Raji (cell line): Measurements from ENCODE around the gene ANKRD12.

Experiments used
- POLR2A ChIP-seq: IDR thresholded peaks from 2 replicates; pipeline ENCODE4 v1.6.1; 2011; ENCODE audit warnings: low read depth, low read length, control low read depth; ENCODE audit not compliant: insufficient read depth

ANKRD12 gene

DNA sequence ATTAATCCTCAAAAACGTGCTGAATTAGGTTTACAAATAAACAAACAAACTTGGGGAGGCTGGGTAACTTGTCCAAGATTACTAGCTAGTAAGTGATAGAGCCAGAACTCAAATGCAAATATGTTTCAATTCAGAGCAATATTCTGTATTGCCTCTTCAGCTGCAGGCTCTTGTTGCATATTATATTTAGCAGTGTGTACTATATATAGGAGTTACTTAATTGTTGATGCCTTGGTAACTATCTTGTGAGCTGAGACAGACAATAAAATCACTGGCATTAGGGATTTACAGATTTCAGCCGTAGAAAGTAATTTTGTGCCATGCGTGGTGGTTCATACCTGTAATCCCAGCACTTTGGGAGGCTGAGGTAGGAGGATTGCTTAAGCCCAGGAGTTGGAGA is 10.2 kb upstream of the ANKRD12 start:
- no peak for TF ChIP-seq POLR2A

- no peak for TF ChIP-seq POLR2A
These were observed 6.4 kb upstream of the ANKRD12 start for GRCh38 chr18:9130195-9130594.

DNA sequence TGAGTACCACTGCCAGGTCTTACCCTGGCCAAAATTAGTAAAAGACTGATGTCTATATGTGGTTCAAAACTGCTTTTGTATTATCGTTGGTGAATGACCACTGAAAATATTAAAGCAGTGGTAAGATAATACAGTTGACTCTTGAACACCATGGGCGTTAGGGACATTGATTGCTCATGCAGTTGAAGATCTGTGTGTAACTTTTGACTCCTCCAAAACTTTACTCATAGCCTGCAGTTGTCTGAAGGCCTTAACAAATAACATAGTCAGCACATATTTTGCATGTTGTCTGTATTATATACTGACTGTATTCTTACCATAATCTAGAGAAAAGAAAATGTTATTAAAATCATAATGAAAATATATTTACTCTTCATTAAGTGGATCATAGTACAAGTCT is 5.8 kb upstream of the ANKRD12 start:
- TF ChIP-seq POLR2A: no peak

DNA sequence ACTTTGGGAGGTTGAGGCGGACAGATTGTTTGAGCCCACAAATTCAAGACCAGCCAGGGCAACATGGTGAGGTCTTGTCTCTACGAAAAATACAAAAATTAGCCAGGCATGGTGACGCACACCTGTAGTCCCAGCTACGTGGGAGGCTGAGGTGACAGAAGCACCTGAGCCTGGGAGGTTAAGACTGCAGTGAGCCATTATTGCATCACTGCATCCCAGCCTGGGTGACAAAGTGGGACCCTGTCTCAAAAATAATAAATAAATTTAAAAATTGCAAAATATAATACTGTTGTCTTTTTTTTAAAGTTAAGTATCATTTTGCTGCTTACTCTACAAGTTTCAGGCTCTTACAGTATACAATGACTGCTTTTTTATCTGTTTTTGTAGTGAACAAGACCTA is 4.0 kb upstream of the ANKRD12 start:
- no peak for TF ChIP-seq POLR2A

DNA sequence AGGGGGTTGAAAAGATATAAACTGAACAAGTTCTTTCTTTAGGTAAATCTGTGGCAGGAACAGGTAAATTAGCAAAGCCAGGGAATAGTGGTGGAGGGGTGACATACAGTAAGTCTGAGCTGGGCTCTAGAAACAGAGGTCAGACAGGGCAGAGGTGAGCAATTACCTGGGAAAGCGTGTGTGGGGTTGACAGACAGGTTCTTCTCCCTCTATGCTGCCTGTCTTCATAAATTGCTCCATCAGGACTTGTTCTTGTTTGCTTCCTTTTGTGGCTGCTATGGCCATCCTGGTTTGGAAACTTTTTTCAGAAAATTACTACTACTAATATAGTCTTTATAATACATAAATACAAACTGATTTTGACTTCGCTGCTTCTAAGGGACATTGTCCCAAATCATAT is 3.4 kb upstream of the ANKRD12 start:
- TF ChIP-seq POLR2A: no peak

GRCh38 chr18:9135081-9135911 is 1.3 kb upstream of the ANKRD12 start:
- TF ChIP-seq POLR2A: no peak

DNA sequence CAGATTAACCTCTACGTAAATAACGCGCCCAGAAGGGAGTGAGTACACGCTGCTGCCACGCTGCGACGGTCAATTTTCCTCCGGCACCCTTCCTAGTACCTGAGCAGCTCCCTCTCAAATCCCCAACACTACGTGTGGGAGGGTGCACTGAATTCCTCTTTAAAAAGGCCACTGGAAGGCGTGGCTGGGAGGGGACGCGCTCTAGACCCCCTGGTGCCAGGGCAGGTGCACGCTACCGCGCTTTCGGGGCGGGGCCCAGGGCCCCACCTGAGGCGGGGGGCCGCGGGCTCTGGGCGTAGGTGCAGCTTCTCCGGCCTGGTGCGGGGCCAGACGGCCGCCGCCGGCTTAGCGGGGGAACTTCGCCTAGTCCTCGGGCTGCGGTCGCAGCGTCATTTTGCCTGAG is 668 bp upstream of the ANKRD12 start:
- no peak for TF ChIP-seq POLR2A

- TF ChIP-seq POLR2A: no peak
These were observed 836 bp downstream of the ANKRD12 start for GRCh38 chr18:9137168-9138066.

- TF ChIP-seq POLR2A: no peak
These were observed 2.9 kb downstream of the ANKRD12 start for GRCh38 chr18:9139400-9140039.

DNA sequence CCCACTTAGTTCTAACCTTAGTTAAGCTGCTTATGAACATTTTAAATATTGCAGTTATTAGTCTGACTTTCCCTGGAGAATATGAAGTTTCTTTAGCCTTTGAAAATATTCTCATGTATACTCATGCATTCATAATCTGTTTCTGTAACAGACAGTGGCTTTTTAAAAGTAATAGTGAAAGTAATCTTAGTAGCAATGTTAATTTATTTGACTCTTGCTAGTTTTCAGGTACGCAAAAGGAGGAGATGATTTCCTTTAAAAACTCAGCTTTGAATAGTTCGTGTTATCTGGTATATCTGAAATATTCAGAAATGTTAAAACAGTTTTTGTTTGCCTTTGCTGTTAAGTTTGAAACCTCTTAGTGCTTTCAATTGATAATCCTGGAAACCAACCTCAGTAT is 3.8 kb downstream of the ANKRD12 start:
- TF ChIP-seq POLR2A: no peak

- TF ChIP-seq POLR2A: no peak
These were observed 4.4 kb downstream of the ANKRD12 start for GRCh38 chr18:9140984-9141383.

- TF ChIP-seq POLR2A: no peak
These were observed 9.6 kb downstream of the ANKRD12 start for GRCh38 chr18:9146224-9146623.

DNA sequence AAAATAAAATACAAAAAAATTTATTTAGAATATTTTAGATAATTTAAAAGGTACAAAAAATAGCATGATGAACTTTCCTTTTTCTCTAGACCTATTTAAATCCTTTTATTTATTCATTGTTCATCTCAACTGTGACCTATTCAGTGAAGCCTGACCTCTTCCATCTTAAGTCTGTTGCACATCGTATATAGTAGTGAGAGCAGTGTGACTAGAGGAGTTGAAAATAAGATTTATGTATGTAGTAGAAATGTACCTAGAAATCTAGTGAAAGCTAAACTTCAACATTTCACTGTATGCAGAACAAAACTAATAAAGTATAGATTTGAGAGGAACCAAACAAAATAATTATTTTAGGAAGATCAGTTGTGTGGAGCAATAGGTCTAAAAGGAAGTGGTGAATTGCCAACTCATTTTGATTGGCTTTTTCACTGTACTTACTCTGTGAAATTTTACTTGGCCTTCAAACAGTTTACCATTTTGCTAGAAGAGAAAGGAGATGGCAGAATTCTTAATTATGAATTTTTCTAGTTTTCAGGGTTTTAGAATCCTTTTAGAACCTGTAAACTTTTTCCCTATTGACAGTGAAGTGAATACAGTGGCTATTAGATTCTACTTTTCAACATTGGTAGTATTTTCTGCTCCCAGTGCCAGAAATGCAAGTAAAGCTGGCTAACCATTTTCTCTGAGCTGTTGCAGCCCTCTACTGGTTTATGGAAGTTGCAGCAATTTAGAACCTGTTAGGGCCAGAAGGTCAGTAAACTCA is 11.0 kb downstream of the ANKRD12 start:
- no peak for TF ChIP-seq POLR2A

DNA sequence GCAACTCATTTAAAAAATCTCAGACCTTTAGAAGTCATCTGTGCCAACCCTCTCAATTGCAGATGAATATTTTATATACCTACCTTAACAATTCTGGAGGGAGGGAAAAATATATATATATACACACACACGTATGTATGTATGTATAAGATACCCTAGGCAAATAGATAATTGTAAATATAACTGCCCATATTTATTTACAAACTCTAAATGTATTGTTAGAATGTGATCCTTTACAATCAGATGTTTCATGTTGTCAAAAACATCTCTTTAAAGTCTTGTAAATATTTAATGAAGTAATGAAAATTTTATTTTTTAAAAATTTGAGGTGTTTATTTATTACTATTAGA is 11.6 kb downstream of the ANKRD12 start:
- no peak for TF ChIP-seq POLR2A

DNA sequence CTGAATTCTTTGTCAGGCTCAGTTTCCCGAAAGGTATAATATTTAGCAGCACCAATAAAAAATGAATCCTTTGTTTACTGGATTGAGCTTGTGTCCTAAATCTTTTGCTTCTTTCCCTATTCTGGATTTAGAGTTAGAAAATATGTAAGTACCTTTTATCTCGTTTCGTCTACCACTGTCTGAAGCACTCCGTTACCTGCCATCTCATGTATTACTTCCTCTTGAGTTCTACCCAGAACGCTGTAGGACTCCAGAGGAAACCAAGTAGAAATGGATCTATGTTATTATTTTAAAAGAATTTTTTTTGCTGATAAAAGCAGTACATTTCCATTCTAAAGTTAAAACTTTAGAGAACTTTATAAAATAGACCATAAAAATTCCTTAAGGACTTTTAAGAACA is 13.5 kb downstream of the ANKRD12 start:
- no peak for TF ChIP-seq POLR2A
